Chondrocyte (in vitro differentiated cells): ENCODE measurements around the gene CCNL2. TPM values are rescaled to one million over a fixed set of nuclear protein-coding genes. Genes with fewer than 3 reads are reported as not detected.

Experiments used
- DNase-seq: peaks from one replicate; pipeline ENCODE4 v3.0.0; 2021; ENCODE audit warnings: mixed read lengths, low spot score
- H3K27ac Mint-ChIP-seq: one replicate; pipeline ENCODE4 v1.8.0; 2021; ENCODE audit warnings: mild to moderate bottlenecking, moderate library complexity, mixed read lengths; ENCODE audit not compliant: unreplicated experiment
- H3K27me3 Mint-ChIP-seq: 2 replicates; pipeline ENCODE4 v1.8.0; 2021; ENCODE audit warnings: low read depth, mixed read lengths
- H3K36me3 Mint-ChIP-seq: 2 replicates; pipeline ENCODE4 v1.8.0; 2021; ENCODE audit warnings: low read depth, mixed read lengths
- H3K4me1 Mint-ChIP-seq: 2 replicates; pipeline ENCODE4 v1.8.0; 2021; ENCODE audit warnings: low read depth, mild to moderate bottlenecking, mixed read lengths
- H3K4me3 Mint-ChIP-seq: one replicate; pipeline ENCODE4 v1.8.0; 2021; ENCODE audit warnings: mild to moderate bottlenecking, moderate library complexity, mixed read lengths; ENCODE audit not compliant: unreplicated experiment
- H3K9me3 Mint-ChIP-seq: 2 replicates; pipeline ENCODE4 v1.8.0; 2021; ENCODE audit warnings: low read depth, mixed read lengths
- total RNA-seq: library from RNA; stranded (reverse); gene quantifications from 3 replicates; pipeline ENCODE4 v1.2.1, GENCODE V29; 2021
- TF ChIP-seq, protein P1 (sequence below): fragments of 200-600 bp; sonication (generic); IDR thresholded peaks from 2 replicates; pipeline ENCODE4 v1.5.0; 2021; ENCODE audit warnings: antibody characterized with exemption, mild to moderate bottlenecking, moderate library complexity

The CCNL2 gene
- total RNA-seq, 1 donor from 2014 or later = 161 TPM

DNA sequence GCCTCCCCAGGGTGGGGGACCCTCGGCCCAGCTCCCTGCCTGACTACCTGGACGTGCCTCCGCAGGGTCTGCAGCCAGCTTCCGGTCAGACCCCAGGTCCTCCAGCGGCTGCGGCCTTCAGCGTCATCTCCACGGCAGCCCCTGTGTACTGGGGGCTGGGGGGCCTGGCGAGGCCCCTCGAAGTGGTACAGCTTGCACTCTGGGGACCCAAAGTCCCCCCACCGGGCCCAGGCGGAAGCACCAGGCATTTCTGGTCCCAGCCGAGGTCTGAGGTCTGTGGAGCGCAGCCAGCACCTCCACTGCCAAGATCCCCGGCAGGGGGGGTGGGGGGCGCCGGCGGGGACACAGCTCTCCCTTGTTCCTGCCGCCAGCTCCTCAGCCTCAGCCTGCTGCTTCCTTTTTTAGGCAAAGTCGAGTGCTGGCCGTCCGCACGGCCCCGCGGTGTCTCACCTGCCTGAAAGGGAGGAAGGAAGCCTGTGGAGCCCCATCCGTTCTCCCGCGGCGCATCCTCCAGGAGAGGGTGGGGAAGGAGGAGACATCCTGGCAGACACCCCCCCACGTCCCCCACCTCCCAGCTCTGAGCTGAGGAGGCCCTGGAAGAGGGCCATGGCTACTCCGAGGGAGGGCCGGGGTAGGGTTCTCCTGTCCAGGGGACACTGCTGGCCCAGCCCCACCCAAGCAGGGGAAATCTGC, 35.1 kb upstream of the CCNL2 start:
- TF ChIP-seq, protein P1, sequence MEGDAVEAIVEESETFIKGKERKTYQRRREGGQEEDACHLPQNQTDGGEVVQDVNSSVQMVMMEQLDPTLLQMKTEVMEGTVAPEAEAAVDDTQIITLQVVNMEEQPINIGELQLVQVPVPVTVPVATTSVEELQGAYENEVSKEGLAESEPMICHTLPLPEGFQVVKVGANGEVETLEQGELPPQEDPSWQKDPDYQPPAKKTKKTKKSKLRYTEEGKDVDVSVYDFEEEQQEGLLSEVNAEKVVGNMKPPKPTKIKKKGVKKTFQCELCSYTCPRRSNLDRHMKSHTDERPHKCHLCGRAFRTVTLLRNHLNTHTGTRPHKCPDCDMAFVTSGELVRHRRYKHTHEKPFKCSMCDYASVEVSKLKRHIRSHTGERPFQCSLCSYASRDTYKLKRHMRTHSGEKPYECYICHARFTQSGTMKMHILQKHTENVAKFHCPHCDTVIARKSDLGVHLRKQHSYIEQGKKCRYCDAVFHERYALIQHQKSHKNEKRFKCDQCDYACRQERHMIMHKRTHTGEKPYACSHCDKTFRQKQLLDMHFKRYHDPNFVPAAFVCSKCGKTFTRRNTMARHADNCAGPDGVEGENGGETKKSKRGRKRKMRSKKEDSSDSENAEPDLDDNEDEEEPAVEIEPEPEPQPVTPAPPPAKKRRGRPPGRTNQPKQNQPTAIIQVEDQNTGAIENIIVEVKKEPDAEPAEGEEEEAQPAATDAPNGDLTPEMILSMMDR = no peak
- no peaks in the 10 kb centered on the region for H3K27me3 Mint-ChIP-seq
- peaks cover 43% of the 10 kb centered on the region for H3K4me1 Mint-ChIP-seq
- peak overlapping the region; percentile 59 for H3K27ac Mint-ChIP-seq
- no peaks in the 10 kb centered on the region for H3K9me3 Mint-ChIP-seq
- no peaks in the 10 kb centered on the region for H3K36me3 Mint-ChIP-seq
- peak overlapping the region; percentile 19 for H3K4me3 Mint-ChIP-seq
- DNase-seq = no peak

DNA sequence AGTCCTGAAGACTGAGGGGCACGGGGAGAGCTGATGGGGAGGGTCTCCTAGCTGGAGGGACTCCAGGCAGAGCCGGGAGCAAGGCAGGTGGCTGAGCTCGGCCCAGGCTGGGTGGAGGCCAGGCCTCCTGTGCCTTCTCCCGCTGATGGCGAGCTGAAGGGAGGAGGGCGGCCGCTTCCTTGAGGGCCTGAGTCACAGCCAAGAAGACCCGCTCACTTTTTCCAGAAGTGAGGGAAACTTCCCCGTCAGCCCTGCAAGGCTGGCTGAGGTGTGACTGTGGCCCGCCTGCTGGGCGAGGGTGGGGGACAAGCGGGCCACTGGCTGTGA, 34.6 kb upstream of the CCNL2 start:
- H3K4me3 Mint-ChIP-seq = no peak overlapping the region
- H3K27me3 Mint-ChIP-seq = no peaks in the 10 kb centered on the region
- peaks cover 43% of the 10 kb centered on the region for H3K4me1 Mint-ChIP-seq
- TF ChIP-seq, protein P1 = no peak
- peak overlapping the region; percentile 59 for H3K27ac Mint-ChIP-seq
- DNase-seq = no peak
- H3K36me3 Mint-ChIP-seq = no peaks in the 10 kb centered on the region
- H3K9me3 Mint-ChIP-seq = no peaks in the 10 kb centered on the region

DNA sequence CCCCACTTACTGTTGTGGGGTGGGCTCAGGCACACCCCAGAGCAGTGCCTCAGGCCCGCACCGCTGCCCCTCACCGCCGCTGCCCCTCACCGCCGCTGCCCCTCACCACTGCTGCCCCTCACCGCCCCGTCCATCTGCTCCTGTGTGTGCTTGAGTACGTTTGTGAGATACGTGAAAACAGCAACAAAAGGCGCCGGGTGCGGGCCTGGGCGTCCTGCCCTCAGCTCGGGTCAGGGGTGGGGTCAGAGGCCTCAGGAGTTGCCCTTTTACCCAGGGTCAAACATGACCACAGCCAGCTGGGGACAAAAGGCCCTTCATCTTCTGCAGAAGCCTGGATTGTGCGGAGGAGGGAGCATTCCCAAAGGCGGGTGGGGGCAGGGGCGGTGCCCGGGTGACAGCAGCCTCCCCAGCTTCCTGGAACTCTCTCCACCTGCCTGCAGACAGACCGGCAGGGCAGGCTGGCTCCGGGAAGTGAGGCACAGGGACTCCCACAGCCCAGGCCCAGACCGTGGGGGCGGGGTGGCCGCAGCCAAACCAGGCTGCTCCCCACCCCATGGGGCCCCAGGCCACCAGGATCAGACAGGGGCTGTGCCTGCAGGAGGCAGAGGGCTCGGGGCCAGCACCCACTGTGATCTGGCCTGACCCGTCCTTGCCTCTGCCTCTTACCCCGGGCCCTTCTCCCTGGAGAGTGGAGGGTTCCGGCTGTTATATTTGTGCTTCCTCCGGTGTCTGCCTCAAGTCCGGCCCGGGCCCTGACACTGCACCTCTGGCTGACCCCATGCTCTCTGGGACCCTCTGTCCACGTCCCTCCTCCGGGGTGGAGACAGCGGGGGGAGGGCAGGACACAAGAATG, 34.0 kb upstream of the CCNL2 start:
- Mint-ChIP-seq H3K27me3 (no peaks in the 10 kb centered on the region), H3K4me3 (no peak overlapping the region), H3K36me3 (no peaks in the 10 kb centered on the region), H3K4me1 (peaks cover 43% of the 10 kb centered on the region), H3K9me3 (no peaks in the 10 kb centered on the region), H3K27ac (peak overlapping the region; percentile 59)
- peak; percentile 91 for DNase-seq
- TF ChIP-seq, protein P1 = no peak

DNA sequence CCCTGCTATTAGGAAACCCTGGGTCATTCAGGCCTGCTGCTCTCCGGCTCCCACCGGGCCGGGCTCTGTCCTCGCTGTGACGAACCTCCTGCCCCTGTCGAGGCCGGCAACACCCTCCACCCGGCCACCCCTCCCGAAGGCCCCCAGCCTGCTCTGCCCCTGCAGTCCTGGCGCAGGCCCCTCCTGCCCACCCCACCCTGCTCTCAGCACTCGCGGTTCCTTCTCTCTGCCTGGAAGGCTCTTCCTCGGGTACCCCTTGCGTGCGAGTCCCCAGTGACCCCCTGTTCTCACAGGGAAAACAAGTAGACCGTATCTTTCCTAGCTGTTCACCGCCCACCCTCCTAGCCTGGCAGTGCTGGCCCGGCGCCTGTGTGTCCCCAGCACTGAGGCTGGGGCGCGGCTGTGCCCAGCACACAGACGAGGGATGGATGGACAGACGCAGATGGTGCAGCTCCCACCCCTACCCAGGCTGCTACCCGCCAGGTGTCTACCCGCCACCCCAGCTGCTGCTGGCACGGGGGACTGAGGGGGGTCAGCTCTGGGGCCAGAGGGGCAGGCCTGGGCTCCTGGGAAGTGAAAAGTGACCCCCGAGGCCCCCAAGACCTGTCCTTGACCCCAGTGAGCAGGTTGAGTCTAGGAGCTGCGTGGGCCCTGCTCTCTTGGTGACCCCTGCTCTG, 33.3 kb upstream of the CCNL2 start:
- H3K4me3 Mint-ChIP-seq = no peak overlapping the region
- peak; percentile 88 for DNase-seq
- H3K36me3 Mint-ChIP-seq = no peaks in the 10 kb centered on the region
- TF ChIP-seq, protein P1 = no peak
- no peaks in the 10 kb centered on the region for H3K27me3 Mint-ChIP-seq
- H3K9me3 Mint-ChIP-seq = no peaks in the 10 kb centered on the region
- H3K4me1 Mint-ChIP-seq = peaks cover 43% of the 10 kb centered on the region
- peak overlapping the region; percentile 75 for H3K27ac Mint-ChIP-seq

DNA sequence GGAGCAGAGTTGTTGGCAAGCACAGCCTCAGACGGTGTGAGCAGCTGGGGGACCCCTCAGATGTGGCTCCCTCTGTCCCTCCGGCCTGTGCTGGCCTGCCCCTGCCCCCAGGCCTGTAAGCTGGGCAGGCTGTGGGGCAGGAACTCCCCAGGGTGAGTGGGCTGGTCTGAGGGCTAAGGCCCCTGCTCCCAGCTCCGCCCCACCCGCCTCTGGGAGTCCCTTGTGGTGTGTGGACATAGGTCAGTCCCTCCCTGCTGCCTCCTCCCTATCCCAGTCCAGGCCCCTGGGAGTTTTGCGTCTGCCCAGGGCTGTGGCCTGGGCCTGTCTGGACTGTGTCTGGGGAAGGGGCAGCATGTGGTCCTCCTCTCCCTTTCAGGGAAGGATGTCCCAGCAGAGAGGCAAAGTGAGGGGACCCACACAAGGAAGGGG, 32.7 kb upstream of the CCNL2 start:
- no peaks in the 10 kb centered on the region for H3K27me3 Mint-ChIP-seq
- peak; percentile 86 for DNase-seq
- peak overlapping the region; percentile 75 for H3K27ac Mint-ChIP-seq
- TF ChIP-seq, protein P1 = no peak
- H3K4me1 Mint-ChIP-seq = peaks cover 43% of the 10 kb centered on the region
- no peak overlapping the region for H3K4me3 Mint-ChIP-seq
- H3K36me3 Mint-ChIP-seq = no peaks in the 10 kb centered on the region
- no peaks in the 10 kb centered on the region for H3K9me3 Mint-ChIP-seq
